HFFc6 (cell line): ENCODE results near the gene SCUBE1. TPM values are rescaled to one million over a fixed set of nuclear protein-coding genes. Genes with fewer than 3 reads are reported as not detected.

Experiments used
- DNase-seq: peaks from one replicate; pipeline ENCODE4 v3.0.0-alpha.2; 2018
- H3K27ac Mint-ChIP-seq: 2 replicates; pipeline ENCODE4 v1.8.0; 2020; ENCODE audit warnings: mild to moderate bottlenecking, mixed read lengths
- H3K27me3 Mint-ChIP-seq: 2 replicates; pipeline ENCODE4 v1.8.0; 2021; ENCODE audit warnings: mild to moderate bottlenecking, moderate library complexity, mixed read lengths; ENCODE audit not compliant: insufficient read depth
- H3K36me3 Mint-ChIP-seq: 2 replicates; pipeline ENCODE4 v1.8.0; 2021; ENCODE audit warnings: low read depth, mixed read lengths
- H3K4me1 Mint-ChIP-seq: 2 replicates; pipeline ENCODE4 v1.8.0; 2020; ENCODE audit warnings: low read depth, mixed read lengths
- H3K4me3 Mint-ChIP-seq: 2 replicates; pipeline ENCODE4 v1.8.0; 2020; ENCODE audit warnings: mild to moderate bottlenecking, moderate library complexity, mixed read lengths
- H3K9me3 Mint-ChIP-seq: 2 replicates; pipeline ENCODE4 v1.8.0; 2020; ENCODE audit warnings: mild to moderate bottlenecking, mixed read lengths
- total RNA-seq, 6 experiments: library from RNA; stranded (reverse); fragmentation: NEBNext Ultra II Directional; extraction: Animal tissue kit (Norgen Biotek cat#: 25700); gene quantifications; 2 replicates in 1 of 6; 3 replicates in 5 of 6; pipeline ENCODE4 v1.2.3, GENCODE V29; 2021
- TF ChIP-seq, protein P1 (sequence below): fragments of 200-600 bp; sonication (generic); IDR thresholded peaks from 2 replicates; pipeline ENCODE4 v1.5.0; 2021; ENCODE audit warnings: antibody characterized with exemption, mild to moderate bottlenecking

SCUBE1 gene
- total RNA-seq, 6 experiments from 2014 or later, result not detected

DNA sequence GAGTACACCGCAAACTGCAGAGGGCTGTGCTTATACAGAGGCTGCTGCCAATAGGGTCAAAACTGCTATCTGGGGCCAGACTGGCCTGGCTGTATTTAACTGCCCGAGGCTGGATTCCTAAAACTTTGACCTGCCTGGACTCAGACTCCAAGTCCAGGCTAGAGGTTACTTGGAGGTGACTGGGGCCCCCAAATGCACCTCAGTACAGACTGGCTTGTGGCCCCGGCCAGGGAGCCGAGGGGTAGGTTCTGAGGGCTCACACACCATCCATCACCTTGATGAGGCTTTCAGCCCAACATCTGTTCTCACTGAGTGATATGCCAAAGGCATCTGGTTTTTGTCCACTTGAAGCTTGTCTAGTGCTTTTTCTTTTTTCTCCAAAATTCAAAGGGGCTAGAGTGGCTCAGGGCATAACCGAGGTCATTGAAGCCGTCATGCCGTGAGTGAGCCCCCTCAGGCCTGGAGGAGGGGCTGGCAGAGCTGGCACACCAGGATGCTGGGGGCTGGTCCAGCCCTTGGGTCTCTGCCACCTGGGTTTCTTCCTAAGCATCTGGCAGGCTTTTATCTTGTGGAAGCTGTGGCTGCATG lies 103.9 kb downstream of the SCUBE1 start:
- H3K27ac Mint-ChIP-seq, result no peak overlapping the region

DNA sequence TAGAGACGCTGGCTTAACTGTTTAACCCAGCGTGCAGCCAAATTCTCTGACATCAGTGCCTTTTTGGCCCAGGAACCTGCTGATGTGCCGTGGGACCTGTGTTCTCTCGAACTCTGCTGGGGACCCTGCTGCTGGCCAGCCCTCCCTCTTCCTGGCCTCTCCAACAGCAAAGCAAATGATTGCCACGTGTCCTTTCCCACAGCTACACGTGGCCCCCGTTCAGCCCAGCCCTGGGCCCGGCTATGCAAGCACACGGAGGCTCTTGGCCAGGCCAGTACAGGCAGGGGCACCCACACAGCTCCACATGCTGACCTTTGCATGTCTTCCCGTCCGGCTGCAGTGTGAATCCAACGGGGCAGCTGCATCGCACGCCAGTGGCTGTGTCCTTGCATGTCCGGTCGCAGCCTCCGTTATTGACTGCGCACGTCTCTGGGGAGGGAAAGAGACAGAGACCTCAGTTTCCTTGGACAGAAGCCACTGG lies 104.6 kb downstream of the SCUBE1 start:
- H3K9me3 Mint-ChIP-seq, result no peaks in the 10 kb centered on the region
- H3K36me3 Mint-ChIP-seq, result no peaks in the 10 kb centered on the region
- H3K4me3 Mint-ChIP-seq, result no peak overlapping the region
- no peaks in the 10 kb centered on the region for H3K4me1 Mint-ChIP-seq
- H3K27me3 Mint-ChIP-seq, result peaks cover 41% of the 10 kb centered on the region
- DNase-seq, result no peak
- no peak overlapping the region for H3K27ac Mint-ChIP-seq
- TF ChIP-seq, protein P1, sequence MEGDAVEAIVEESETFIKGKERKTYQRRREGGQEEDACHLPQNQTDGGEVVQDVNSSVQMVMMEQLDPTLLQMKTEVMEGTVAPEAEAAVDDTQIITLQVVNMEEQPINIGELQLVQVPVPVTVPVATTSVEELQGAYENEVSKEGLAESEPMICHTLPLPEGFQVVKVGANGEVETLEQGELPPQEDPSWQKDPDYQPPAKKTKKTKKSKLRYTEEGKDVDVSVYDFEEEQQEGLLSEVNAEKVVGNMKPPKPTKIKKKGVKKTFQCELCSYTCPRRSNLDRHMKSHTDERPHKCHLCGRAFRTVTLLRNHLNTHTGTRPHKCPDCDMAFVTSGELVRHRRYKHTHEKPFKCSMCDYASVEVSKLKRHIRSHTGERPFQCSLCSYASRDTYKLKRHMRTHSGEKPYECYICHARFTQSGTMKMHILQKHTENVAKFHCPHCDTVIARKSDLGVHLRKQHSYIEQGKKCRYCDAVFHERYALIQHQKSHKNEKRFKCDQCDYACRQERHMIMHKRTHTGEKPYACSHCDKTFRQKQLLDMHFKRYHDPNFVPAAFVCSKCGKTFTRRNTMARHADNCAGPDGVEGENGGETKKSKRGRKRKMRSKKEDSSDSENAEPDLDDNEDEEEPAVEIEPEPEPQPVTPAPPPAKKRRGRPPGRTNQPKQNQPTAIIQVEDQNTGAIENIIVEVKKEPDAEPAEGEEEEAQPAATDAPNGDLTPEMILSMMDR, result no peak

More for the DNA sequence above, 103.9 kb downstream of the SCUBE1 start:
- no peak for DNase-seq
- TF ChIP-seq, protein P1, result no peak
- no peaks in the 10 kb centered on the region for H3K36me3 Mint-ChIP-seq
- no peaks in the 10 kb centered on the region for H3K9me3 Mint-ChIP-seq
- no peak overlapping the region for H3K4me3 Mint-ChIP-seq
- H3K4me1 Mint-ChIP-seq, result no peaks in the 10 kb centered on the region
- H3K27me3 Mint-ChIP-seq, result peaks cover 45% of the 10 kb centered on the region

DNA sequence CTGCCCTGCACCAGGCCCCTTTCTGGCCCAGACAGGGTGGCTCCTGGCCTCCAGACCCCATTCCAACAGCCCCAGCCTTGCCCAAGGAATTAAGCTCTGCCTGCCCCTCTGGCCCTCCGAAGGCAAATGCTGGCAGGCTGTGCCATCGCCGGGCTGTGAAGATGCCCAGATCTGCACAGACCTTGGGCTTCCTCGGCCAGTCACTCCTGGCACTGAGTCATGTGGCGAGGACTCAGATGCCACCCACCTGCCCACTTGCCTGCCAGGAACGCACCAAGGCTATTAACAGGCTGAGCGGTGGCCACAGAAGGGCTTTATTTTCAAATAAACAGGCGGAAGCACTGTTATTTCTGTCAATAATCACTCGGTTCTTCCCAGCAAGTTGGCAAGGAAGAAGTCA lies 105.9 kb downstream of the SCUBE1 start:
- H3K4me1 Mint-ChIP-seq, result no peaks in the 10 kb centered on the region
- no peaks in the 10 kb centered on the region for H3K36me3 Mint-ChIP-seq
- TF ChIP-seq, protein P1, result no peak
- no peak overlapping the region for H3K4me3 Mint-ChIP-seq
- no peak for DNase-seq
- no peaks in the 10 kb centered on the region for H3K9me3 Mint-ChIP-seq
- H3K27ac Mint-ChIP-seq, result no peak overlapping the region
- peaks cover 46% of the 10 kb centered on the region for H3K27me3 Mint-ChIP-seq

DNA sequence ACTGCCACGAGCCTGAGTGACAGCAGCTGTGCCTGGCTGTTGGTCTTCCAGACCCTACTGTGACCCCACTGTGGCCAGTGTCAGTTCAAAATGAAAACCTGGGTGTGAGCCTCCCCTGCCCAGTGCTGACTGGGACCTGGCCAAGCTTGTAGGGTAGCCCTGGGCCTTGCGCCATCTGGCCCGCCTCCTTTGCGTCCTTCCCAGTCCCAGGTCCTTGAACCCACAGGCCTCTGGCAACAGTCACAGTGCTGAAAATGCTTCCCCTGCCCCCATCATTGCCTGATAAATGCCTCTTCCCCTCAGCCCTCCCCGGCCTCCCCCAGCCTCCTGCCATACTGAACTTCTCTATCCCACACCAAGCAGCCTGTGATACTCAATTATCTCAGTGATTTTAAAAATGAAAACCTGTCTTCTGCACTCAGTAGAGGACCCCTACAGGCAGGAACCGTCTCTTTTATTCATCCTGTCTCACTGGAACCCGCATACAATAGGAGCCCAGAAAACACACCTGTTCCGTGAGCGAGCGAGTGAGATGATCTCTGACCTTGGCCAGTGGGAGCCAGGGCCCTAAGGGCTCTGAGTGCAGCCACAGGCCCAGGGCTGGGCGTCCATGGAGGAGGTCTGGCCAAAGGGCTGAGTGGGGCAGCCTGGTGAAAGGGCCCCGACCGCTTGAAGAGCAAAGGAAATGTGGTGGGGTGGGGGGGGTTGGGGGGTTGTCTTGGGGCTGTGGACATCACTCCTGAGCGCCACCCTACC lies 106.6 kb downstream of the SCUBE1 start:
- DNase-seq, result no peak
- Mint-ChIP-seq H3K36me3 (no peaks in the 10 kb centered on the region), H3K4me3 (no peak overlapping the region), H3K9me3 (no peaks in the 10 kb centered on the region), H3K27me3 (peaks cover 49% of the 10 kb centered on the region), H3K27ac (no peak overlapping the region), H3K4me1 (no peaks in the 10 kb centered on the region)
- TF ChIP-seq, protein P1, result no peak

DNA sequence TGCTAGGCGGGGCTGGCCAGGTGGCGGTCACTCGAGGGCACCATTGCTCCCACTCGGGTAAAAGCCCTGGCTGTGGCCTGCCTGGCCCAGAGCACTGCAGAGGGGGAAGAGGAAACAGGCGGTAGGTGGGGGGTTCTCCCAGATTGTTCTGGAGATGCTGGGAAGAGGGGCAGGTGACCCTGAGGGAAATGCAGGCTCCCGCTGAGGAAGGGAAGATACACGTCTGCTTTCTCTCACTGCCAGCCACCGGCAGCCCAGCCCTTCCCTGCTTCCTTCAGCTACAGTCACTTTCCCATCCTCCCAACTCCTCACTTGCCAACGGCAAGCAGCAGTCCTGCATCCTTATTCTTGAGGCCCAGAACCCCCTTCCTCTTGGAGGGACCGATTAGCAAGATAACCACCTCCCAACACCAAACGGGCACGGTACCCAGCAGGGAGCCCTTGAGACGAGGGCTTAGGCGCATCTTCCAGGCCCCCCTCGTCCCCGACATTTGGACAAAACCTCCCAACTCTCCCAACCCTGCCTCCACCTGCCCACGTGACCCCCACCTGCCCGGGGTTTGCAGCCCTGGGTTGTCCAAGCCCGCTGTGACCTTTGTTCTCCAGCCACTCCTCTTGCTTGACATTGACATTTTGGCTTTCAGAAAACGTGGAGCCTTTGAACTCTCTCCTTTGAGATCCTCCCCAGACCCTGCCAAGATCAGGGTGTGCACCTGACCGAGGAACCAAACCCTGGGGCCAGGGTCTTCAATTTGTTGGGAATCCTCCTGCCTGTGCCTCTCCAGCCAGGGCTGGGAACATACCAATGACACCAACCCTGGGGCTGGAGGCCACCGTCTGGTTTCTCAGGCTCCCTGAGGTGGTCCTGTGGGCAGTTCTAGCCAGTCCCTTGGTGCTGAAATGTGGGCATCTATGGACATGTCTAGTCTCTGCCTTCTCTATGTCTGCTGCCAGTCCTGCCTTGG lies 107.4 kb downstream of the SCUBE1 start:
- H3K36me3 Mint-ChIP-seq, result no peaks in the 10 kb centered on the region
- H3K27me3 Mint-ChIP-seq, result peaks cover 49% of the 10 kb centered on the region
- H3K9me3 Mint-ChIP-seq, result no peaks in the 10 kb centered on the region
- H3K4me3 Mint-ChIP-seq, result no peak overlapping the region
- no peaks in the 10 kb centered on the region for H3K4me1 Mint-ChIP-seq
- H3K27ac Mint-ChIP-seq, result no peak overlapping the region
- TF ChIP-seq, protein P1, result no peak
- DNase-seq, result no peak
